H1 (cell line): Measurements from ENCODE around the gene NOL12. TPM values are rescaled to one million over a fixed set of nuclear protein-coding genes. Genes with fewer than 3 reads are reported as not detected.
A peak's percentile ranks its signal among the peaks of the same experiment; 100 is the strongest.

Source experiments
- CTCF ChIA-PET: fragments of 300-600 bp; sonication (Branson Sonifier 250); formaldehyde crosslinking; loops from one replicate; lab custom pipeline; 2021; ENCODE audit not compliant: partially characterized antibody; lab: Charles Lee
- POLR2A ChIA-PET: fragments of 300-600 bp; sonication (Branson Sonifier 250); formaldehyde crosslinking; loops from one replicate; lab custom pipeline; 2021; ENCODE audit warnings: inconsistent platforms; ENCODE audit not compliant: partially characterized antibody; lab: Charles Lee
- DNase-seq, 2 experiments: peaks; one replicate each; pipeline versions ENCODE4 v3.0.0 to v3.0.0-alpha.2; 2010 to 2022; ENCODE audit warnings: low spot score in 2 of 2, low read depth in 1 of 2, mixed read lengths in 1 of 2
- FAIRE-seq: peaks from 2 replicates; lab custom pipeline; 2011; peaks lifted over from hg19 to GRCh38; lab: Jason Lieb, UNC
- H2AFZ ChIP-seq: 2 replicates; pipeline ENCODE4 v1.8.1; 2012; ENCODE audit warnings: low read length, inconsistent platforms
- H2AK5ac ChIP-seq: 2 replicates; pipeline ENCODE4 v1.6.1; 2013; ENCODE audit warnings: low read depth, low read length
- H2BK120ac ChIP-seq: replicated peaks from 2 replicates; pipeline ENCODE3; 2013; ENCODE audit warnings: low read depth, low read length, inconsistent platforms
- H2BK12ac ChIP-seq: 2 replicates; pipeline ENCODE4 v1.6.1; 2013; ENCODE audit warnings: low read depth, low read length
- H2BK15ac ChIP-seq: 2 replicates; pipeline ENCODE4 v1.6.1; 2013; ENCODE audit warnings: low read length
- H2BK20ac ChIP-seq: 2 replicates; pipeline ENCODE4 v1.6.1; 2013; ENCODE audit warnings: low read length
- H2BK5ac ChIP-seq: 2 replicates; pipeline ENCODE4 v1.6.1; 2013; ENCODE audit warnings: low read depth, low read length
- H3K14ac ChIP-seq: 2 replicates; pipeline ENCODE4 v1.6.1; 2013; ENCODE audit warnings: inconsistent platforms; ENCODE audit not compliant: insufficient read length
- H3K18ac ChIP-seq: 2 replicates; pipeline ENCODE4 v1.6.1; 2013; ENCODE audit warnings: low read length; ENCODE audit errors: extremely low read depth
- H3K23ac ChIP-seq: 2 replicates; pipeline ENCODE4 v1.6.1; 2013; ENCODE audit warnings: inconsistent platforms; ENCODE audit not compliant: insufficient read length
- H3K23me2 ChIP-seq: 2 replicates; pipeline ENCODE4 v1.6.1; 2013; ENCODE audit warnings: low read depth, low read length
- H3K27ac ChIP-seq: 2 replicates; pipeline ENCODE4 v1.6.1; 2011; ENCODE audit warnings: low read depth, low read length, inconsistent platforms
- H3K27me3 ChIP-seq, 4 experiments: replicated peaks in 1 of 4; 1 replicate in 1 of 4; 2 replicates in 3 of 4; pipeline versions ENCODE4 v1.6.1 to v1.8.1; 2011 to 2013; ENCODE audit warnings: low read length in 3 of 4, mild to moderate bottlenecking in 3 of 4, inconsistent platforms in 2 of 4, mixed read lengths in 2 of 4, moderate library complexity in 1 of 4; ENCODE audit not compliant: control insufficient read depth in 3 of 4, insufficient read depth in 3 of 4; ENCODE audit errors: extremely low read depth in 1 of 4
- H3K36me3 ChIP-seq, 4 experiments: 2 replicates each; pipeline versions ENCODE4 v1.6.1 to v1.8.1; 2011 to 2013; ENCODE audit warnings: mild to moderate bottlenecking in 4 of 4, low read length in 3 of 4, moderate library complexity in 2 of 4, control low read depth in 1 of 4, inconsistent platforms in 1 of 4; ENCODE audit not compliant: insufficient read depth in 4 of 4, control insufficient read depth in 2 of 4
- H3K4ac ChIP-seq: replicated peaks from 2 replicates; pipeline ENCODE3; 2013; ENCODE audit warnings: low read length, low read depth, mixed read lengths, inconsistent platforms; ENCODE audit not compliant: insufficient read length
- H3K4me1 ChIP-seq, 4 experiments: replicated peaks in 1 of 4; 1 replicate in 1 of 4; 2 replicates in 3 of 4; pipeline versions ENCODE4 v1.6.1 to v1.8.1; 2011 to 2013; ENCODE audit warnings: low read length in 3 of 4, inconsistent platforms in 2 of 4, mixed read lengths in 1 of 4; ENCODE audit not compliant: insufficient read depth in 4 of 4, control insufficient read depth in 3 of 4
- H3K4me2 ChIP-seq, 2 experiments: 2 replicates each; pipeline versions ENCODE4 v1.6.1 to v1.8.1; 2011 to 2013; ENCODE audit warnings: low read depth in 2 of 2, low read length in 2 of 2, control low read depth in 1 of 2, inconsistent platforms in 1 of 2, mild to moderate bottlenecking in 1 of 2; ENCODE audit not compliant: insufficient read depth in 1 of 2
- H3K4me3 ChIP-seq, 4 experiments: fragments of 200-600, 300-600 bp in 1 of 4; sonication (generic), shearing (Covaris generic), sonication (Bioruptor Twin) in 1 of 4; 2 replicates each; pipeline versions ENCODE4 v1.5.1 to v1.8.1; 2011 to 2016; ENCODE audit warnings: low read length in 4 of 4, low read depth in 3 of 4, control low read depth in 2 of 4, inconsistent platforms in 2 of 4, mild to moderate bottlenecking in 2 of 4, mixed read lengths in 1 of 4, moderate library complexity in 1 of 4; ENCODE audit not compliant: insufficient read depth in 2 of 4; ENCODE audit errors: extremely low read depth in 1 of 4
- H3K56ac ChIP-seq: replicated peaks from 2 replicates; pipeline ENCODE3; 2013; ENCODE audit warnings: low read depth, mild to moderate bottlenecking, mixed read lengths, low read length, inconsistent platforms; ENCODE audit not compliant: insufficient read length
- H3K79me1 ChIP-seq: 2 replicates; pipeline ENCODE4 v1.6.1; 2013; ENCODE audit warnings: low read depth, low read length, control low read depth
- H3K79me2 ChIP-seq, 2 experiments: 2 replicates each; pipeline versions ENCODE4 v1.6.1 to v1.8.1; 2012 to 2013; ENCODE audit warnings: low read length in 2 of 2, mild to moderate bottlenecking in 2 of 2, inconsistent platforms in 1 of 2; ENCODE audit not compliant: insufficient read depth in 2 of 2, control insufficient read depth in 1 of 2
- H3K9ac ChIP-seq, 4 experiments: replicated peaks in 1 of 4; 1 replicate in 1 of 4; 2 replicates in 3 of 4; pipeline versions ENCODE4 v1.6.1 to v1.8.1; 2011 to 2013; ENCODE audit warnings: low read depth in 3 of 4, low read length in 3 of 4, control low read depth in 2 of 4, mild to moderate bottlenecking in 2 of 4, moderate library complexity in 2 of 4, inconsistent platforms in 1 of 4; ENCODE audit errors: extremely low read depth in 1 of 4
- H3K9me3 ChIP-seq, 2 experiments: 2 replicates each; pipeline versions ENCODE4 v1.6.1 to v1.8.1; 2012 to 2013; ENCODE audit warnings: mild to moderate bottlenecking in 2 of 2, moderate library complexity in 2 of 2, control low read depth in 1 of 2, inconsistent platforms in 1 of 2, low read depth in 1 of 2, low read length in 1 of 2, mixed read lengths in 1 of 2; ENCODE audit not compliant: insufficient read depth in 2 of 2
- H4K20me1 ChIP-seq, 2 experiments: replicated peaks in 1 of 2; 2 replicates each; pipeline versions ENCODE3 to v1.8.1; 2011 to 2013; ENCODE audit warnings: inconsistent platforms in 2 of 2, low read length in 2 of 2, mild to moderate bottlenecking in 1 of 2; ENCODE audit not compliant: insufficient read depth in 2 of 2, control insufficient read depth in 1 of 2
- H4K5ac ChIP-seq: 2 replicates; pipeline ENCODE4 v1.6.1; 2013; ENCODE audit warnings: low read length, low read depth, mixed read lengths, inconsistent platforms; ENCODE audit not compliant: insufficient read length
- H4K8ac ChIP-seq: 2 replicates; pipeline ENCODE4 v1.8.0; 2013; ENCODE audit warnings: mild to moderate bottlenecking, moderate library complexity, low read length, inconsistent platforms; ENCODE audit not compliant: insufficient read depth; ENCODE audit errors: extremely low read depth
- H4K91ac ChIP-seq: replicated peaks from 2 replicates; pipeline ENCODE3; 2013; ENCODE audit warnings: low read length, mixed read lengths, inconsistent platforms; ENCODE audit not compliant: insufficient read length
- BACH1 ChIP-seq: IDR thresholded peaks from 2 replicates; pipeline ENCODE4 v1.6.1; 2012; ENCODE audit warnings: low read length, improper control_type of control experiment
- CTBP2 ChIP-seq: IDR thresholded peaks from 2 replicates; pipeline ENCODE4 v1.7.0; 2011; ENCODE audit warnings: borderline replicate concordance, mild to moderate bottlenecking, moderate library complexity, mixed read lengths, low read length; ENCODE audit not compliant: insufficient read depth, insufficient read length
- JUN ChIP-seq: IDR thresholded peaks from 2 replicates; pipeline ENCODE4 v1.6.1; 2011; ENCODE audit warnings: low read depth, mild to moderate bottlenecking, improper control_type of control experiment, low read length
- KDM4A ChIP-seq: IDR thresholded peaks from one replicate; pipeline ENCODE4 v1.7.1; 2012; ENCODE audit warnings: low read depth, mild to moderate bottlenecking, moderate library complexity, low read length, inconsistent platforms; ENCODE audit not compliant: severe bottlenecking
- NRF1 ChIP-seq: IDR thresholded peaks from 2 replicates; pipeline ENCODE4 v1.6.1; 2011; ENCODE audit warnings: mild to moderate bottlenecking, low read depth, low read length, improper control_type of control experiment
- PHF8 ChIP-seq: fragments of 200-600 bp; sonication (generic); conservative IDR thresholded peaks from 2 replicates; pipeline ENCODE4 v1.7.1; 2012; ENCODE audit warnings: low read depth, mild to moderate bottlenecking, inconsistent platforms, low read length, moderate library complexity
- RAD21 ChIP-seq, 2 experiments: IDR thresholded peaks in 1 of 2; conservative IDR thresholded peaks in 1 of 2; 2 replicates each; pipeline ENCODE4 v1.6.1; 2011; ENCODE audit warnings: low read depth in 2 of 2, low read length in 2 of 2, improper control_type of control experiment in 1 of 2, inconsistent platforms in 1 of 2, mild to moderate bottlenecking in 1 of 2, moderate library complexity in 1 of 2
- SUZ12 ChIP-seq: fragments of 200-600 bp; sonication (generic); IDR thresholded peaks from 2 replicates; pipeline ENCODE4 v1.6.1; 2012; ENCODE audit warnings: mild to moderate bottlenecking, inconsistent platforms, low read length, moderate library complexity, mixed read lengths
- TCF12 ChIP-seq: IDR thresholded peaks from 2 replicates; pipeline ENCODE4 v1.6.1; 2011; ENCODE audit warnings: low read depth, mild to moderate bottlenecking, low read length
- TEAD4 ChIP-seq: IDR thresholded peaks from 2 replicates; pipeline ENCODE4 v1.6.1; 2012; ENCODE audit warnings: low read depth, low read length, inconsistent platforms, mixed read lengths
- YY1 ChIP-seq: IDR thresholded peaks from 2 replicates; pipeline ENCODE4 v1.6.1; 2011; ENCODE audit warnings: low read depth, mild to moderate bottlenecking, low read length
- WGBS, 2 experiments: shearing (Covaris generic) in 1 of 2; methylation state at CpG; one replicate each; pipeline versions ENCODE4 v1.1.6 to v1.1.7; 2013 to 2015; ENCODE audit warnings: low lambda C conversion rate in 2 of 2, mixed read lengths in 2 of 2, inconsistent platforms in 1 of 2, low coverage in 1 of 2, missing lambda C conversion rate in 1 of 2; ENCODE audit not compliant: insufficient replicate concordance in 2 of 2, insufficient coverage in 1 of 2, insufficient read length in 1 of 2; ENCODE audit errors: extremely low coverage in 1 of 2, missing lambda C conversion rate in 1 of 2; 5-methylcytosine and 5-hydroxymethylcytosine counted together
- polyA plus RNA-seq, 7 experiments: library from polyadenylated mRNA; depleted of rRNA in 3 of 7; stranded (reverse) in 5 of 7; unstranded in 2 of 7; fragments of >200 nt in 5 of 7; fragments of 200-250 nt in 2 of 7; gene quantifications; 1 replicate in 5 of 7; 2 replicates in 1 of 7; 4 replicates in 1 of 7; pipeline versions ENCODE4 v1.2.1 to v1.2.3, GENCODE V29; 2011 to 2013; ENCODE audit warnings: missing spikeins in 2 of 7, mixed read lengths in 2 of 7
- total RNA-seq: library from RNA; stranded (reverse); fragmentation: NEBNext Ultra II Directional; extraction: Animal tissue kit (Norgen Biotek cat#: 25700); gene quantifications from 2 replicates; pipeline ENCODE4 v1.2.1, GENCODE V29; 2021

Gene NOL12
- total and polyA plus RNA-seq, 2 of the 8 experiments (the other 6 are each of a cell fraction or from before 2014, with no cell fraction given) = 25.3 to 28.3 TPM

DNA sequence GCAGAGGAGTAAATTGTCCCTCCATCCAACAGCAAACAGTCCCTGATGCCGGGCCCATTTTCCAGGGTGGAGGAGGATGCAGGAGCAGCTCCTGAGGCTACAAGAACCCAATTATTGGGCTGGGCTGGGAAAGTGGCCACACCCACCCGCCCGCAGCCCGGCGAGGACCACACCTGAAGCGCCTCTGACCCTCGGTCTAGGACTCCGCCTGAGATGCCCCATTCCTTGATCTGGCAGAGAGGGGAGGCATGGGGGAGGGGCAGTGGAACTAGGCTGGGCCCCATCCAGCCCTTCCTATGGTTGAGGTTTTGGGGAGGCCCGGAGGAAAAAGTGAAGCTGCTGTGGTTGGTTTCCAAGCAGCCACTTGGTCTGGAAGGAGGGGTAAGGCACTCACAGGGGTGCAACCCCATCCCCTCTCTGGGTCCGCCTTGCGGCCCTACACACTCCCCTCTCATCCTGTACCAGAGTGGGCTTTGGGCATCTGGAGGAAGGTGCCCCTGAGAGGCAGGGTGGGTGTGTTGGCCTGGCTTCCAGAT, 13.2 kb upstream of the NOL12 start:
- 78% methylated on average over 7 of the region's 11 CpGs; no CpG with 5 or more reads in 1 of the 2 experiments for WGBS, 2 experiments
- TF ChIP-seq BACH1 (no peak), TEAD4 (no peak), TCF12 (no peak), SUZ12 (no peak), PHF8 (no peak), NRF1 (no peak), YY1 (no peak), RAD21 (IDR thresholded peaks at IDR 0.05 in 1 of 2, conservative IDR thresholded peaks at IDR 0.05 in 1 of 2; ENCODE audit: low read depth in 2 of 2, low read length in 2 of 2) (no peak), CTBP2 (no peak), JUN (no peak), KDM4A (no peak)
- TF ChIP-seq, all 59 proteins: peak for 0
- H4K5ac ChIP-seq = no peak overlapping the region
- no peak overlapping the region for H3K27ac ChIP-seq
- ChIA-PET POLR2A (interaction anchor here (1.6 to 3.5 kb wide), 3 partner anchors 8 to 14 kb away, joined by 9 to 17 read pairs (median 16); partner anchors contain the start of gene PDXP), CTCF (interaction anchor here (1.4 to 16.3 kb wide), 6 partner anchors 9 to 77 kb away, joined by 3 to 261 read pairs (median 12); partner anchors contain the start of genes PDXP and SH3BP1)
- H2BK15ac ChIP-seq = peak overlapping the region; percentile 81; the same call in 1 of the 2 replicates
- FAIRE-seq (no peak), DNase-seq (no peak)
- no peak overlapping the region; the same call in 1 of the 2 replicates for H3K18ac ChIP-seq
- H3K23me2 ChIP-seq = peaks cover 2% of the 10 kb centered on the region; the same call in 1 of the 2 replicates
- H3K9ac ChIP-seq = no peak overlapping the region
- no peaks in the 10 kb centered on the region for H3K79me1 ChIP-seq
- H3K4ac ChIP-seq = no peak overlapping the region
- H3K4me3 ChIP-seq = no peak overlapping the region
- H3K9me3 ChIP-seq = no peaks in the 10 kb centered on the region
- H3K4me2 ChIP-seq = no peak overlapping the region
- no peak overlapping the region for H3K56ac ChIP-seq
- no peak overlapping the region for H3K23ac ChIP-seq
- no peak overlapping the region for H4K8ac ChIP-seq
- no peak overlapping the region for H4K91ac ChIP-seq
- peaks cover 0 to 19% (median 13%) of the 10 kb centered on the region in 4 experiments; a peak in 6 of 7 replicates for H3K4me1 ChIP-seq
- no peak overlapping the region for H2BK5ac ChIP-seq
- H2BK20ac ChIP-seq = no peak overlapping the region; the same call in 1 of the 2 replicates
- H4K20me1 ChIP-seq = peaks cover 0 to 1% of the 10 kb centered on the region in 2 experiments
- H3K14ac ChIP-seq = no peak overlapping the region
- H3K36me3 ChIP-seq = no peaks in the 10 kb centered on the region
- no peak overlapping the region for H2AFZ ChIP-seq
- H2BK12ac ChIP-seq = no peak overlapping the region
- no peak overlapping the region for H2BK120ac ChIP-seq
- 0 out of 4 replicates have a peak, but pooled peaks cover 0 to 2% of the 10 kb centered on the region in 2 experiments for H3K79me2 ChIP-seq
- H3K27me3 ChIP-seq = peaks cover 0 to 2% (median 0%) of the 10 kb centered on the region in 4 experiments; a peak in 1 of 7 replicates
- H2AK5ac ChIP-seq = no peak overlapping the region
